NCI-H526 treated with DMSO at 0.1 percent for 48 hours (cell line): ENCODE data around the gene ZFR2.
A peak's percentile ranks its signal among the peaks of the same experiment; 100 is the strongest.
"Not testable (repeated sequence)": the region's sequence is repeated elsewhere in the genome, so short reads cannot be mapped to it uniquely, and the experiment has no call there.

Experiments
- DNase-seq: peaks from one replicate; lab custom pipeline; 2025; lab: John Stamatoyannopoulos, UW

The ZFR2 gene

DNA sequence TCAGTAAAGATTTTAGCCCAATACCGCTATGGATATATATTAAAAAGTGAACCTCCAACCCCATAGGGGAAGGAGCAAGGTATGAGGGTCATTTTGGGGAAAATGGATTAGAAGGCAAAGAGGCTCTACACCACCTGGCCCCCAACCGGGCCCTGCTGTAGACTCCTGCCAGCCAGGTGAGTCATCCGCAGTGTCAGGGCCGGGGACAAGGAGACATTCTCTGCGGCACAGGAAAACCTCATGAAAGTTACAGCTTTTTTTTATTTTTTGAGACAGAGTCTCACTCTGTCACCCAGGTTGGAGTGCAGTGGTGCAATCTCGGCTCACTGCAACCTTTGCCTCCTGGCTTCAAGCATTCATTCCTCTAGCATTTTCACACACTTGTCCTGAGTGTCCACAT, 32.0 kb downstream of the ZFR2 start:
- DNase-seq, result no peak

GRCh38 chr19:3835055-3835435, 33.8 kb downstream of the ZFR2 start:
- DNase-seq, result no peak

DNA sequence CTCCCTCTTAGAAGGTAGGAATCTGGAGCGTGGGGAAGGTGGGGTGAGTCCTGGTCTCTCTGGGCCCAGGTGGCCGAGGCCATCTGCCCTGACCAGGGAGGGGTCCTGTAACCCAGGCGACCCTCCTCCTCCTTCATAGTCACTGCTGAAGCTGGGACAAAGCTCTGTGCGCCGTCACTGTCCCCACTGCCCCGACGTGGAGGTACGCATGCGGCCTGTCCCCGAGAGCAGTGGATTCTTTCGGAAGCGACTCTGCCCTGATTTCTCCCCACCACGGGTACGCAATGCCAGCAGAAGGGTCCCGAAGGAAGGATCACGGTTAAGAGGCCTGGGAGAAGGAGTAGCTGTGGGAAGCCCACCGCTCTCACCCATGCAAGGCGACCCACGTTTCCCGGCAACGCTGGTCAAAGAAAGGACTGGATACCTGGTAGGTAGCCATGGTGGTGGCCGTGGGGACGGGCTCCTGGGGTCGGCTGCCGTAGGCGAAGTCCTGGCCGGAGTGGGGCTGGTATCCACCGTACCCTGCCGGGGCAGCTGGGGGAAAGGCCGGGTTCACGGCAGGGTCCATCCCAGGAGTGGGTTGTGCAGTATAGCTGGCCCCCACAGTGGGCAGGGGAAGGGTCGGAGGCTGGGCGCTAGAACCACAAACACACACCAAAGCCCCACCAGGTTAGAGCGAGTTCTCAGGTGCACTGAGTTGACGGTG, 34.3 kb downstream of the ZFR2 start:
- no peak for DNase-seq

GRCh38 chr19:3833578-3834348, 35.1 kb downstream of the ZFR2 start:
- DNase-seq, result no peak

- DNase-seq, result no peak
Measured at GRCh38 chr19:3832001-3832400, 36.8 kb downstream of the ZFR2 start.

DNA sequence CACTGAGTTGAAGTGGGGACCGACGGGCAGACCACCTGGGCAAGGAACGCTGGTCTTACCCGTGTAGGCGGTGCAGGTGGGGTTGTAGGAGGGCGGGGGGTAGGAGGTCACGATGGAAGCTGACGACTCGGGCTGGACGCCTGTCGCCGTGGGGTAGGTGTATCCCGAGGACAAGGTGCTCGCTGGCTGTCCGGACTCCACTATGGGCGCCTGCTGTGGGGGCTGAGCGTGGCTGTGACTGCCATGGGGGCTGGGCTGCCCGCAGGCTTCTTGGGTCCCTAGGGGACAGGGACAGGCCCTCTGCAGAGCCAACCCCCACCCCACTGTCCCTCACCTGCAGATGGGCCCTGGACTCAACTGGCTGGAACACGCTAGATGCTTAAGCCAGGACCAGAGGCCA, 37.2 kb downstream of the ZFR2 start:
- no peak for DNase-seq

DNA sequence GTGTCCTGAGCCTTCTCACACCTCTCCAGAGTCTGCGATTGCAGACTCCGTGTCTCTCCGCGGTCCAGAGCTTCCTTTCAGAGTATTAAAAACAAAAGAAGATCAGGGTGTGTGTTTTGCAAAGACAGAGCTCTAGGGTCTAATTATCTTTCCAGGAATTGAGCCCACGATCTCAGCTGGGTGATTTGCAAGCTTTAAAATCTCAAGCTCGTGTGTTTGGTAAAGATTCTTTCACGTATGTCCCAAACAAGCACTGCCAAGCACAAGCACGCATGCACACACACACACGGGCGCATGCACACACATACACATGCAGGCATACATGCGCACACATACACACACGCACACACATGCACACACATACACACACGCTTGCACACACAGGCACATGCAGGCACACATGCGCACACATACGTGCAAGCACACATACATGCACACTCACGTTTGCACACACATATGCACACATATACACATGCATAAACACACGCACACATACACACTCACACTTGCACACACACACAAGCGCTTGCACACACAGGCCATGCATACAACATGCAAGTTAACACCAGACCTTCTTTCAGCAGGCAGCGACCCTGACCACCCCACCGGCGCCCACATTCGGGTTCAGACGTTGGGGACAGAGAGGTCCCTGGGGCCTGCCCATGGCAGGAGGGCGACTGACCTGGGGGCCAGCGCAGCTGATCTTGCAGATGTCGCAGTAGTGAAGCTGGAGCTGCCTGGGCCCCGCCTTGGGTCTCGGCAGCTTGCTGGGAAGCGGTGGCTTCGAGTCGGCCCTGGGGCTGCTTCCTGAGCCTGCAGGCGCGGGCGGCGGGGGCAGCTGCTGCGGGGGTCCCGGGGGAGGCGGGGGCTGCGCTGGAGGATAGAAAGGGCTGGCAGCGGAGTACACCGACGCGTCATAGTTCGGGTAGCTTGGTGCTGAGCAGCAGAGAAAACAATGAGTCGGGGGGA, 37.9 kb downstream of the ZFR2 start:
- no peak for DNase-seq

GRCh38 chr19:3827306-3827705, 41.5 kb downstream of the ZFR2 start:
- no peak for DNase-seq

- DNase-seq, result no peak
Measured at GRCh38 chr19:3826163-3826562, 42.7 kb downstream of the ZFR2 start.

- DNase-seq, result no peak
Measured at GRCh38 chr19:3825286-3825956, 43.4 kb downstream of the ZFR2 start.

DNA sequence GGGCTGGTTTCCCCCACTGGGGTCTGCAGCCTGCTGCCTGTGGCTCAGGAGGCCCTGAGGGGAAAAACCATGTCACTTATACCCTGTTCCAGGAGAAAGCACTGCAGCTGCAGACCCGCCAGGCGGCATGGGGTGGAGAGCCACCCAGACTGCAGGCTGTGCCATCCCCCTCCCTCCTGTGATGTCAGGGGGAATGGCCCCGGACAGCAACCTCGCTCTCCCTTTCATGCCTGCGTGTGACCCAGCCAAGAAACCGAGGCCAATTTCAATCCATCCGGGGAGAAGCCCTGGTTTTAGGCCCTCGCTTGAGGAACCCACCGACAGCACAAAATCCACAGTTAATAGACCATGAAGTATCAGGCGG, 45.5 kb downstream of the ZFR2 start:
- no peak for DNase-seq

DNA sequence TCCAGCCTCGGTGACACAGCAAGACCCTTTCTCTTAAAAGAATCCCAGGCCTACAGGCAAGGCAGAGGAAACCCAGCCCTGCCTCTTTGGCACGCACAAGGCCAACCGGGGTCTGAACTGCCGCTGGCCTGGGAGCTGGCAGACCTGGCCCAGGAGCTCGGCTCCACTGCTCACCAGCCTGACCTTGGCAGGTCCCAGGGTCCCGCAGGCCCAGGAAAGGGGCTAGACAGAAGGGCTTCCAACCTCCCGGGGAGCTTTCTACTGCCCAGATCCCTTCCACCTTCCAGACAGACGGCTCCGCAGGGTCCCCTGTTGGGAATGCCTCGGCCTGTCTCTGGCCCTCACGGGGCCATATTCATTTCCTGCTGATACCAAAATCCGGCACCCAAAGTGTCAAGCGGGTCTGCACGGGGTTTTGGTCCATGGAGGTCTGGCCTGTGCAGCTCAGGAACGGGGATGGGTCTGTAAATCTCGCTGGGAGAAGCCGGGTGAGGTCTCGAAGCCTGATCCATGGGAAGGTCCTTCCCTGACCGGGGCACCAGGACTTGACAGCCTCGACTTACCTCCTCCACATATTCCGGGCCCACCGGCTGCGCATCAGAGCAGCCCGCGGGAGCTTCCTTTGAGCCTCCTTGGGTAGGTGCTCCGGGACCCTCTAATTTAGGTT, 46.0 kb downstream of the ZFR2 start:
- DNase-seq, result no peak

- DNase-seq, result peak; percentile 2
Measured at GRCh38 chr19:3821857-3822364, 46.9 kb downstream of the ZFR2 start.

DNA sequence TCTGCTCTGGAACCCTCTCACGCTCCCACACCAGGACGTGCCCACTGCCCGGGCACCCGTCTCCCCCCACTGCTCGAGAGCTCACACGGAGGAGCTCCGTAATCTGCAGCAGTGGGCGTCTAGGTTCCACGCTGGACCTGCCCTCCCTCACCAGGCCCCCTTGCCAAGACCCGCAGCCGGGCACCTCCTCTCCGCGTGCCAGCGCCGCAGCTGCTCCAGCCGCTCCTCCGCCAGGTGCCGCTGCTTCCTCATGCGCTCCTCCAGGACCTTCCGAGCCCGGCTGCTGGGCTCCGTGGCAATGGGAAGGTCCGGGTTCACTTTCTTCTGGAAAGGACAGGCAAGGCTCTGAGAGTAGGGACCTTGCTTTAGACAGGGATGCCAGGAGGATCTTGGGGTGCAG, 47.7 kb downstream of the ZFR2 start:
- DNase-seq, result peak; percentile 7

DNA sequence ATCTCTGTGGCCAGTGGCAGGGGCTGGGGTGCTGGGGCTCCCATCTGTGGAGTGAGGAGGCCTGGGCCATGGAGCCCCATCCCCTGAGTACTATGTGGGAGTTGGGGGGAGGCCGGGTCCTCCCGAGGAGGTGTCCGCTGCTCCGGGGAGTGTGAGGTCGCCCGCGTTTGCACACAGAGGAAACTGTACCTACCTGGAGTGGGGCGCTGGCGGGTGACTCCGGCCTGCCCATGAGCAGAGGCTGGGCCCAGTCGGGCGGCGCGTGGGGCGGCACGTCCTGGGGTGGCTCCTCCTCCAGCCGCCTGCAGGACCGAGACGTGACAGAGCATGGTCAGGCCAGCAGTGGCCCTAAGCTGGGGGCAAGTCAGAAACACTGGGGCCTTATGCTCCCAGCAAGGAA, 48.8 kb downstream of the ZFR2 start:
- DNase-seq, result no peak

GRCh38 chr19:3818918-3819317, 49.9 kb downstream of the ZFR2 start:
- DNase-seq, result no peak

DNA sequence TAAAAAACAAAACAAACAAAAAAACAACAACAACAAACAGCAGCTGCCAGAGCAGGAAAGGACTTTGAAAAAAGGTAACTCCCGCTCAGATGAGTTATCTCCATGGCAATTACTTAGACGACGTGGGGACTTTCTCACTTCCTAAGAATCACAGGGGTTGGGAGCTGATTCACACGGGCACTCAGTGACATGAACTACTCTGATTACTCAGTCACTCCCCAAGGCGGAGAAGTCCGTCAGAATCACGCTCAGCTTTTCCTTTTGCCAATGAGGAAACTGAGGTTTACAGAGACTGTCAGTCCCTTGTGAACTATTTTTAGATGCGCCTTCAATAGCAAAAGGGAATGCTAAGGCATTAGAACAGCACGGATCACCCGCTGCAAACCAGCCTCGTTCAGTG, 50.4 kb downstream of the ZFR2 start:
- no peak for DNase-seq

DNA sequence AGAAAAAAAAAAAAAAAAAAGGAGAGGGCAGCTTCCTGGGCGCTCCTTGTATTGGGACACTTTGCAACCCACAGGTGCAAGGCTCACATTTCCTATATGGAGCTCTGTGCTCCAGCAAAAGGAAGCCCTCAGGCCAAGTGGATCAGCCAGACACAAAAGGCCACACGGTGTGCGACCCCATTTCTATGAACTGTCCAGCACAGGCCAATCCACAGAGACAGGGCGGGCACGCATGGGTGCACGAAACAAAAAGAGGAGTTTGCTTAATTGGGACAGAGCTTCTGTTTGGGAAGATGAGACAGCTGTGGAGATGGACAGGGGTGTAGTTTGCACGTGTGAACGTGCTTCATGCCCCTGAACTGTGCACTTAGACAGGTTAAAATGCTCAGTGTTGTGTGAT, 51.1 kb downstream of the ZFR2 start:
- no peak for DNase-seq

- DNase-seq, result no peak
Measured at GRCh38 chr19:3816566-3817218, 52.1 kb downstream of the ZFR2 start.

DNA sequence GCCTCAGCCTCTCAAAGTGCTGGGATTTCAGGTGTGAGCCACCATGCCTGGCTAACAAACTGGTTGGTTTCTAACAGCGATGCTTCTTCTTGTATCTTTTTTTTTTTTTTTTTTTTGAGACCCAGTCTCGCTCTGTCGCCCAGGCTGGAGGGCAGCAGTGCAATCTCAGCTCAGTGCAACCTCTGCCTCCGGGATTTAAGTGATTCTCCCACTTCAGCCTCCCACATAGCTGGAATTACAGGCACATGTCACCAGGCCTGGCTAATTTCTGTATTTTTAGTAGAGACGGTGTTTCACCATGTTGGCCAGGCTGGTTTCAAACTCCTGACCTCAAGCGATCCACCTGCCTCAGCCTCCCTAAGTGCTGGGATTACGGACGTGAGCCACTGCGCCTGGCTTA, 52.7 kb downstream of the ZFR2 start:
- not testable (repeated sequence) for DNase-seq

- DNase-seq, result no peak
Measured at GRCh38 chr19:3814648-3815047, 54.2 kb downstream of the ZFR2 start.
